Keratinocyte (primary cell): Measurements from ENCODE around the gene TLCD1.

ENCODE experiments used
- EZH2 ChIP-seq: IDR thresholded peaks from one replicate; pipeline ENCODE4 v1.6.1; 2012; ENCODE audit warnings: inconsistent platforms, mild to moderate bottlenecking, low read length, moderate library complexity
- TF ChIP-seq, protein P1 (sequence below), 3 experiments: IDR thresholded peaks in 1 of 3; conservative IDR thresholded peaks in 1 of 3; optimal IDR thresholded peaks in 1 of 3; 2 replicates in 2 of 3; 3 replicates in 1 of 3; pipeline versions ENCODE3 to v1.5.1; 2011; ENCODE audit warnings: low read length in 3 of 3, mild to moderate bottlenecking in 3 of 3, moderate library complexity in 2 of 3, control low read depth in 1 of 3, inconsistent platforms in 1 of 3; ENCODE audit not compliant: insufficient read depth in 2 of 3; ENCODE audit errors: extremely low read depth in 1 of 3

DNA sequence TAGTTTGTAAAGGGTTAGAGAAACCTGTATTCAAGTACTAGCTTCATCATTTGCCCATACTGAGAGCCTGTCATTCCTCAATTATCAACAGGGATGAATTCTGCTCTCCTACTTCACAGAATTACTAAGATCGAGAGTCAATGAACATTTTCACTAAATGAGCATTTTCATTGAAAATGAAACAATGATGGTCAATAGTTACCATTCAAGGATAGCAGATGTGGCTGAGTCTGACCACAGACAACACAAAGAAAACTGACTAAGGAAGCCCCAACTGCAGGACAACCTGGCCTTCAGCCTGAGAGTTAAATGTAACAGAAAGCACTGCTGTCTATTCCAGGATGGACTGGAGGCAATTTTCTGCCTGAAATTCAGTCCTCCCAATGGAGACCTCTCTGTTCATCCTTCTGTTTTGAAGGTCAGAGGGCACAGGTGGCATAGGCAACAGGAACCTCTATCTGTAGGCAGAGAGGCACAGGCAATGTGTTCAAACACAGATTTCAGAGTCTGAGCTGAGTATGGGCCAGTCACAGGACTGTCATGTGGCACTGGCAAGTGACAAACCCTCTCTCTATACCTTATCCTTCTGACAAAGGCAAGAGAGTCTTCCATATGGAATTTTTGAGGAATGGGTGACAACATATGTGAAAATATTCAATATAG is 37.2 kb upstream of the TLCD1 start:
- TF ChIP-seq, protein P1, sequence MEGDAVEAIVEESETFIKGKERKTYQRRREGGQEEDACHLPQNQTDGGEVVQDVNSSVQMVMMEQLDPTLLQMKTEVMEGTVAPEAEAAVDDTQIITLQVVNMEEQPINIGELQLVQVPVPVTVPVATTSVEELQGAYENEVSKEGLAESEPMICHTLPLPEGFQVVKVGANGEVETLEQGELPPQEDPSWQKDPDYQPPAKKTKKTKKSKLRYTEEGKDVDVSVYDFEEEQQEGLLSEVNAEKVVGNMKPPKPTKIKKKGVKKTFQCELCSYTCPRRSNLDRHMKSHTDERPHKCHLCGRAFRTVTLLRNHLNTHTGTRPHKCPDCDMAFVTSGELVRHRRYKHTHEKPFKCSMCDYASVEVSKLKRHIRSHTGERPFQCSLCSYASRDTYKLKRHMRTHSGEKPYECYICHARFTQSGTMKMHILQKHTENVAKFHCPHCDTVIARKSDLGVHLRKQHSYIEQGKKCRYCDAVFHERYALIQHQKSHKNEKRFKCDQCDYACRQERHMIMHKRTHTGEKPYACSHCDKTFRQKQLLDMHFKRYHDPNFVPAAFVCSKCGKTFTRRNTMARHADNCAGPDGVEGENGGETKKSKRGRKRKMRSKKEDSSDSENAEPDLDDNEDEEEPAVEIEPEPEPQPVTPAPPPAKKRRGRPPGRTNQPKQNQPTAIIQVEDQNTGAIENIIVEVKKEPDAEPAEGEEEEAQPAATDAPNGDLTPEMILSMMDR (optimal IDR thresholded peaks at IDR 0.05 in 1 of 3, IDR thresholded peaks at IDR 0.05 in 1 of 3, conservative IDR thresholded peaks at IDR 0.05 in 1 of 3; ENCODE audit: extremely low read depth in 1 of 3, insufficient read depth in 2 of 3, low read length in 3 of 3), result no peak
- TF ChIP-seq EZH2, result no peak
